HL-60 (cell line): Measurements from ENCODE around the gene BCAR1.
"Not testable (repeated sequence)": the region's sequence is repeated elsewhere in the genome, so short reads cannot be mapped to it uniquely, and the experiment has no call there.

Source experiments
- DNase-seq, 2 experiments: peaks; one replicate each; pipeline ENCODE4 v3.0.0-alpha.2; 2010 to 2020; ENCODE audit warnings: low read depth in 1 of 2, low spot score in 1 of 2
- H3K27ac ChIP-seq: fragments of 250-450 bp; sonication (Bioruptor Pico); replicated peaks from 2 replicates; pipeline ENCODE4 v1.5.1; 2020; ENCODE audit warnings: mild to moderate bottlenecking, moderate library complexity
- H3K27me3 ChIP-seq: fragments of 250-450 bp; sonication (Bioruptor Pico); 2 replicates; pipeline ENCODE4 v1.5.1; 2021; ENCODE audit warnings: mild to moderate bottlenecking, moderate library complexity; ENCODE audit not compliant: insufficient read depth, poor library complexity, severe bottlenecking
- H3K4me3 ChIP-seq: replicated peaks from 2 replicates; pipeline ENCODE4 v1.5.1; 2011; ENCODE audit warnings: mild to moderate bottlenecking, control low read depth, low read length; ENCODE audit not compliant: insufficient read depth
- GABPA ChIP-seq: IDR thresholded peaks from 2 replicates; pipeline ENCODE4 v1.6.1; 2012; ENCODE audit warnings: low read depth
- POLR2AphosphoS5 ChIP-seq: IDR thresholded peaks from 2 replicates; pipeline ENCODE4 v1.6.1; 2012; ENCODE audit warnings: low read depth
- SPI1 ChIP-seq: IDR thresholded peaks from 2 replicates; pipeline ENCODE4 v1.6.1; 2012; ENCODE audit warnings: low read depth, mild to moderate bottlenecking, borderline replicate concordance
- TF ChIP-seq, protein P1 (sequence below): IDR thresholded peaks from one replicate; pipeline ENCODE4 v1.5.1; 2011; ENCODE audit warnings: low read length, control low read depth, inconsistent platforms; ENCODE audit not compliant: insufficient read depth
- TF ChIP-seq, protein P2 (sequence below): IDR thresholded peaks from 2 replicates; pipeline ENCODE4 v1.6.1; 2012; ENCODE audit warnings: low read depth; ENCODE audit not compliant: insufficient replicate concordance

The BCAR1 gene

DNA sequence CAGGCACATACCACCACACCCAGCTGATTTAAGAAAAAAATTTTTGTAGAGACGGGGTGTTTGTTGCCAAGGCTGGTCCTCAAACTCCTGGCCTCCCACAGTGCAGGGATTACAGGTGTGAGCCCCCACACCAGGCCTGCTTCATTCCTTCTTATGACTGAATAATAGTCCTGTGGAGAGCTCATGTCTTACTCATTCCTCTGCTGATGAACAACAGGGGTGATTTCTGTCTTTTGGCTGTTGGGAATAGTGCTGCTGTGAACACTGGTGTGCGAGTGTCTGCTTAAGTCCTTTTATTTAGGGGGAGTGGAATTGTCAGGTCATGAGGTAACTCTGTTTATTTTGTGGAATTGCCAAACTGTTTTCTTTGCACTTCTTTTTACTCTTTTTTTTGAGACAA, 35.3 kb downstream of the BCAR1 start:
- DNase-seq, result no peak
- H3K27ac ChIP-seq, result no peak overlapping the region
- H3K27me3 ChIP-seq, result peaks cover 2% of the 10 kb centered on the region
- TF ChIP-seq, protein P1, sequence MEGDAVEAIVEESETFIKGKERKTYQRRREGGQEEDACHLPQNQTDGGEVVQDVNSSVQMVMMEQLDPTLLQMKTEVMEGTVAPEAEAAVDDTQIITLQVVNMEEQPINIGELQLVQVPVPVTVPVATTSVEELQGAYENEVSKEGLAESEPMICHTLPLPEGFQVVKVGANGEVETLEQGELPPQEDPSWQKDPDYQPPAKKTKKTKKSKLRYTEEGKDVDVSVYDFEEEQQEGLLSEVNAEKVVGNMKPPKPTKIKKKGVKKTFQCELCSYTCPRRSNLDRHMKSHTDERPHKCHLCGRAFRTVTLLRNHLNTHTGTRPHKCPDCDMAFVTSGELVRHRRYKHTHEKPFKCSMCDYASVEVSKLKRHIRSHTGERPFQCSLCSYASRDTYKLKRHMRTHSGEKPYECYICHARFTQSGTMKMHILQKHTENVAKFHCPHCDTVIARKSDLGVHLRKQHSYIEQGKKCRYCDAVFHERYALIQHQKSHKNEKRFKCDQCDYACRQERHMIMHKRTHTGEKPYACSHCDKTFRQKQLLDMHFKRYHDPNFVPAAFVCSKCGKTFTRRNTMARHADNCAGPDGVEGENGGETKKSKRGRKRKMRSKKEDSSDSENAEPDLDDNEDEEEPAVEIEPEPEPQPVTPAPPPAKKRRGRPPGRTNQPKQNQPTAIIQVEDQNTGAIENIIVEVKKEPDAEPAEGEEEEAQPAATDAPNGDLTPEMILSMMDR, result no peak
- TF ChIP-seq, protein P2, sequence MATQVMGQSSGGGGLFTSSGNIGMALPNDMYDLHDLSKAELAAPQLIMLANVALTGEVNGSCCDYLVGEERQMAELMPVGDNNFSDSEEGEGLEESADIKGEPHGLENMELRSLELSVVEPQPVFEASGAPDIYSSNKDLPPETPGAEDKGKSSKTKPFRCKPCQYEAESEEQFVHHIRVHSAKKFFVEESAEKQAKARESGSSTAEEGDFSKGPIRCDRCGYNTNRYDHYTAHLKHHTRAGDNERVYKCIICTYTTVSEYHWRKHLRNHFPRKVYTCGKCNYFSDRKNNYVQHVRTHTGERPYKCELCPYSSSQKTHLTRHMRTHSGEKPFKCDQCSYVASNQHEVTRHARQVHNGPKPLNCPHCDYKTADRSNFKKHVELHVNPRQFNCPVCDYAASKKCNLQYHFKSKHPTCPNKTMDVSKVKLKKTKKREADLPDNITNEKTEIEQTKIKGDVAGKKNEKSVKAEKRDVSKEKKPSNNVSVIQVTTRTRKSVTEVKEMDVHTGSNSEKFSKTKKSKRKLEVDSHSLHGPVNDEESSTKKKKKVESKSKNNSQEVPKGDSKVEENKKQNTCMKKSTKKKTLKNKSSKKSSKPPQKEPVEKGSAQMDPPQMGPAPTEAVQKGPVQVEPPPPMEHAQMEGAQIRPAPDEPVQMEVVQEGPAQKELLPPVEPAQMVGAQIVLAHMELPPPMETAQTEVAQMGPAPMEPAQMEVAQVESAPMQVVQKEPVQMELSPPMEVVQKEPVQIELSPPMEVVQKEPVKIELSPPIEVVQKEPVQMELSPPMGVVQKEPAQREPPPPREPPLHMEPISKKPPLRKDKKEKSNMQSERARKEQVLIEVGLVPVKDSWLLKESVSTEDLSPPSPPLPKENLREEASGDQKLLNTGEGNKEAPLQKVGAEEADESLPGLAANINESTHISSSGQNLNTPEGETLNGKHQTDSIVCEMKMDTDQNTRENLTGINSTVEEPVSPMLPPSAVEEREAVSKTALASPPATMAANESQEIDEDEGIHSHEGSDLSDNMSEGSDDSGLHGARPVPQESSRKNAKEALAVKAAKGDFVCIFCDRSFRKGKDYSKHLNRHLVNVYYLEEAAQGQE, result no peak
- TF ChIP-seq GABPA, result no peak
- TF ChIP-seq SPI1, result no peak
- no peak for TF ChIP-seq POLR2AphosphoS5
- no peak overlapping the region for H3K4me3 ChIP-seq

DNA sequence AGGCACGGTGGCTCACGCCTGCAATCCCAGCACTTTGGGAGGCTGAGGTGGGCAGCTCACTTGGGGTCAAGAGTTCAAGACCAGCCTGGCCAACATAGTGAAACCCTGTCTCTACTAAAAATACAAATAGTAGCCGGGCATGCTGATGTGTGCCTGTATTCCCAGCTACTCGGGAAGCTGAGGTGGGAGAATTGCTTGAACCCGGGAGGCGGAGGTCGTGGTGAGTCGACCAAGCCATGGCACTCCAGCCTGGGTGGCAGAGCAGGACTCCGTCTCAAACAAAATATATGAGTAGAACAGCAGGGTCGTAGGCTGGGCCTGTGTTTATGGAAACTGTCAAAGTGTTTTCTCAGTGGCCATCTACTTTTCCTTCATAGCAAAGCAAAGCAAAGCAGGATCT, 40.1 kb downstream of the BCAR1 start:
- not testable (repeated sequence) for H3K27ac ChIP-seq, H3K4me3 ChIP-seq, H3K27me3 ChIP-seq, DNase-seq

DNA sequence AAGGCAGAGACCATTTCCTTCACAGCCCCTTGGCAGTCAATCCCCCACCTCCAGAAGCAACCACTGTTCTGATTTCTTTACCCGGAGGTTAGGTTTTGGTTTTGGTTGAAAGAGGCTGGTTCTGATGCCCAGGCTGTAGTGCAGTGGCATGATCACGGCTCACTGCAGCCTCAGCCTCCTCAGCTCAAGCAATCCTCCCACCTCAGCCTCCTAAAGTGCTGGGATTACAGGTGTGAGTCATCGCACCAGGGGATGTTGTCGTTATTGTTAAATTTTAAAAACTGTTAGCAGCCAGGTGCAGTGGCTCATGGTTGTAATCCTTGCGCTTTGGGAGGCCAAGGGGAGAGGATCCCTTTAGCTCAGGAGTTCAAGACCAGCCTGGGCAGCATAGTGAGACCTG, 41.5 kb downstream of the BCAR1 start:
- Histone ChIP-seq H3K27ac (no peak overlapping the region), H3K4me3 (no peak overlapping the region), H3K27me3 (no peaks in the 10 kb centered on the region)
- TF ChIP-seq GABPA (no peak), POLR2AphosphoS5 (no peak), SPI1 (no peak)
- TF ChIP-seq, protein P1, result no peak
- DNase-seq, result no peak

DNA sequence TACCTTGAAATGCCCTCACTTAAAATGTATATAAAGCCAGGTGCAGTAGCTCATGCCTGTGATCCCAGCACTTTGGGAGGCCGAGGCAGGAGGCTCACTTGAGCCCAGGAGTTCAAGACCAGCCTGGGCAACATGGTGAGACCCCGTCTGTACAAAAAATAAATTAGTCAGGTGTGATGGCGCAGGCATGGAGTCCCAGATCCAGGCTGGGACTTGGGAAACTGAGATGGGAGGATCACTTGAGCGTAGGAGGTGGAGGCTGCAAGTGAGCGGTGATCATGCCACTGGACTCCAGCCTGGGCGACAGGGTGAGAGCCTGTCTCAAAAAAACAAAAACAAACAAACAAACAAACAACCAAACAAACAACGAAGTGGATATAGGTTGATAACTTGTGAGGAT, 41.9 kb downstream of the BCAR1 start:
- not testable (repeated sequence) for H3K27me3 ChIP-seq

DNA sequence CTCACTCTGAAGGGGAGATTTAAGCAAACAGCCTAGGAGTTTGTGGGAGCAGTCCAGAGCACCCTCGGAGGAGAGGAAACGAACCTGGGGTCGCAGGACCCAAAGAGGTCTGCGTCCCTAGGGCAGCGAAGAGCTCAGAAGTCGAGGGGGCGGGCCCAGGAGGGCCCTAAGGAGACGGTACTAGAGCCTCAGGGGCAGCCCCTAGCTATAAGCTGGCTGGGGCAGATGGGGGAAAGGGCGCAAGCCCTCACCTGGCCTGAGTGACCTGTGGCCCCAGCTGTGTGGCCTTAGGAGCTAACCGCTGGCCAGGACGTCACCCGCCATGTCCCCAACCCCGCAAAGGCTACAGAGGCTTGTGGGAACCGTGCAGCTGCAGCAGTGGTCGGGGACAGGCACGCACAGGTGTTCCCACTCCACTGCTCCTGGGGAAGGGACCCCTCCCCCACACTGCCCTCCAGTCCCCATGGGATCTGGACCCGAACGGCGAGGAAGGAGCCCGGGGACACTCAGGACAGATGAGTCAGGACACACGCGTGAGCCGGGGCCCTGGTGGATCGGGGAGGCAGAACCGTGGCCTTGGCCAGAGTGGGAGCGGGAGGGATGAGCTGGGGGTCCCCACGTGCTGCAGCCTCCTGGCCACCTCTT, 42.4 kb downstream of the BCAR1 start:
- Histone ChIP-seq H3K4me3 (no peak overlapping the region), H3K27ac (no peak overlapping the region), H3K27me3 (no peaks in the 10 kb centered on the region)
- TF ChIP-seq, protein P1, result no peak
- no peak for TF ChIP-seq GABPA
- no peak for DNase-seq

More for the DNA sequence above, 41.9 kb downstream of the BCAR1 start:
- DNase-seq, H3K27ac ChIP-seq, H3K4me3 ChIP-seq: not testable (repeated sequence)
